Medulla oblongata (tissue), 1 donor: ENCODE results near the gene FBXL20.
"Not testable (repeated sequence)": the region's sequence is repeated elsewhere in the genome, so short reads cannot be mapped to it uniquely, and the experiment has no call there.

Experiments
- DNase-seq: peaks from one replicate; pipeline ENCODE4 v3.0.0-alpha.2; 2015; ENCODE audit errors: extremely low spot score

The FBXL20 gene

DNA sequence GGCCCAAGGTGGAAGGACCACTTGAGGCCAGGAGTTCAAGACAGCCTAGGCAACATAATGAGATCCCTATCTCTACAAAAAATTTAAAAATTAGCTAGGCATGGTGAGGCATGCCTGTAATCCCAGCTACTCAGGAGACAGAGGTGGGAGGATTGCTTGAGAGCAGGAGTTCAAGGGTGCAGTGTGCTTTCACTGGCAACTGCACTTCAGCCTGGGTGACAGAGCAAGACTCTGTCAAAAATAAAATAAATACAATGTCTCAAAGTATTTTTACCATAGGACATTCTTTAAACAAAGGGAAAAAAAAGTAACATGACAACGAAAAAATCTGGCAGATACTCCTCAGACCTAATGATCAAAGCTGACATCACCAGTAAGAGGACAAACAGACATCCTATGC lies 72.6 kb downstream of the FBXL20 start:
- no peak for DNase-seq

DNA sequence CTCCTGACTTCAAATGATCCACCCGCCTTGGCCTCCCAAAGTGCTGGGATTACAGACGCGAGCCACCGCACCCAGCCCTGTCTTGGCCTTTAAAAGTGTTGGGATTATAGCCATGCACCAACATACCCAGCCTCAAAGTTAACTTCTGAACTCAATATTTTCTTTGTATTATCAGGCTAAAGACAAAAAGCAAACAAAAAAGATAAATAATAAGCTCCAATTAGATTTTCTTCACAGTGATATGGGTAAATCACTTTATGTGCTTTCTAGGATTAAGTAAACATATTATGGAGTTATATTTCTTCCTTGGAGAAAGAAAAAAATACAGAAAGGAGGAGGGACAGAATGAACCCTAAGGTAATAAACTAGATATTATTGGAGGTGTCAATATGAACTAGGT lies 74.3 kb downstream of the FBXL20 start:
- no peak for DNase-seq

DNA sequence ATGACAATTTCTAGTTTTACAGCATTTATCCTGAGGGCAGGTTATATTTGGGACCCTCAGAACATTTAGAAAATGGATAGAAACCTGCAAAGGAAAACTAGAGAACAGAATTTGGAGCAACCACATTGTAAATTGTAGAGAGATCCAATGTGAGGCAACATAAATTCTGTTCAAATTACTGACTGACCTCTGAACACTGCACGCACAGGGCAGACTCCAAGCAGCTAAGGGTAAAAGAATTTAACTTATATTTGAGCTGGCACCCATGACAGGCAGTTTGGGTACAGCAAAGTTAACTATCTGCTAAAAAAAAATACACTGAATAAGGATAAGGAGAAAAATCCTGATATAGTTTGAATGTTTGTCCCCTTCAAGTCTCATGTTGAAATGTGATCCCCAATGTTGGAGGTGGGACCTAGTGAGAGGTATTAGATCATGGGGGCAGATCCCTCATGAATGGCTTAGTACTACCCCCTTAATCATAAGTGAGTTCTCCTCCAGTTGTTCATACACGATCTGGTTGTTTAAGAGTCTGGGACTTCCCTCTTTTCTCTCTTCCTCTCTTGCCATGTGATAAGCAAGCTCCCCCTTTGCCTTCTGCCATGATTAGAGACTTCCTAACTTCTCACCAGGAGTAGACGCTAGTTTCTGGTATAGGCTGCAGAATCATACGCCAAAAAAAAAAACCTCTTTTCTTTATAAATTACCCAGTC lies 75.7 kb downstream of the FBXL20 start:
- DNase-seq: peak; percentile 69

DNA sequence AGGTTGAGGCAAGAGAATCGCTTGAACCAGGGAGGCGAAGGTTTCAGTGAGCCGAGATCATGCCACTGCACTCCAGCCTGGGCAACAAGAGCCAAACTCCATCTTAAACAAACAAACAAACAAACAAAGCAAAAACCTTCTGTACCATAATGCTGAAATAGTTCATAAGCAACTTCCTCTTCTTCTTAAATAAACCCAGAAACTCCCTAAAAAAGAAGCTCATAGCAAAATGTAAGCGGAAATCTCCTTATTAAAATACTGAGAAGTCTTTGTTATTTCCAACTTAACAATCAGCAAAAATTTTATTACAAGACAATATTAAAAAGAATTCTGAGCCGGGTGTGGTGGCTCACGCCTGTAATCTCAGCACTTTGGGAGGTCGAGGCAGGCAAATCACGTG lies 82.8 kb downstream of the FBXL20 start:
- DNase-seq: no peak

DNA sequence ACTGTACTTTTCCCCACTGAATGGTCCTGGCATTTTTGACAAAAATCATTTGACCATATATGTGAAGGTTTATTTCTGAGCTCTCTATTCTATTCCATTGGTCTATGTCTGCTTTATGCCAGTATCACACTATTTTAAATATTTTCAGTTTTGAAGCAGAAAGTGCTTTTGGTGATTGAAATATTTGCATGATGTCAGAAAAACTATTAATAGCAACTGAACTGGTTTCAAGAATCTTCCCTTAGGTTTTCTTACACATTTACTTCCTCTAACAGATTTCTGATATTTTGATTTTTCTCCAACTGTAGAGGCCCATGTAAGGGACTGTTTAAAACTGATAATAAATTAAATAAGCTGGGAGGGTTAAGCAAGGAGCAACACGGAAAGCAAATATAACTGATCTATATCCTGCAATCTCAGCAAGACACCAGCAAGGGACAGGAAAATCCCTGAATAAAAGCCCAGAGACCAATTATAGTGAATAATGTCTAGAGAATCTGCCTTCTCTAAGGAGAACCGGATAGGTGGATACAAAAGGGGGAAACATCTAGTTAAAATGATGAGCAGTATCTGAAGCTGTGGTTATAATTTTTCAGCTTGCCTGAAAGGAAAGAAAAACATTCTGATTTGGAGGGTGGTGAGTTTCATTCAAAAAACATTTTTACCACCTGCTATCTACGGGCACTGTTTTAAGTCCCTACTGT lies 94.8 kb downstream of the FBXL20 start:
- DNase-seq: no peak

DNA sequence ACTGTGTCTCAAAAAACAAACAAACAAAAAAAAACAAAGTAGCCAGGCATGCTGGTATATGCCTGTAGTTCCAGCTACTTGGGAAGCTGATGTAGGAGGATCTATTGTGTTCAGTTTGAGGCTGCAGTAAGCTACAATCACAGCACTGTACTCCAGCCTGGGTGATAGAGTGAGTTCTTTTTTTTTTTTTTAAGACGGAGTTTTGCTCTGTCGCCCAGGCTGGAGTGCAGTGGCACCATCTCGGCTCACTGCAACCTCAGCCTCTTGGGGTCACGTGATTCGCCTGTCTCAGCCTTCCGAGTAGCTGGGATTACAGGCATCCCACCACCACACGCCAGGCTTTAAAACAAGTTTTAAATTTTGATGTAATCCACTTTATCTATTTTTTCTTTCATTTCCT lies 95.4 kb downstream of the FBXL20 start:
- no peak for DNase-seq

DNA sequence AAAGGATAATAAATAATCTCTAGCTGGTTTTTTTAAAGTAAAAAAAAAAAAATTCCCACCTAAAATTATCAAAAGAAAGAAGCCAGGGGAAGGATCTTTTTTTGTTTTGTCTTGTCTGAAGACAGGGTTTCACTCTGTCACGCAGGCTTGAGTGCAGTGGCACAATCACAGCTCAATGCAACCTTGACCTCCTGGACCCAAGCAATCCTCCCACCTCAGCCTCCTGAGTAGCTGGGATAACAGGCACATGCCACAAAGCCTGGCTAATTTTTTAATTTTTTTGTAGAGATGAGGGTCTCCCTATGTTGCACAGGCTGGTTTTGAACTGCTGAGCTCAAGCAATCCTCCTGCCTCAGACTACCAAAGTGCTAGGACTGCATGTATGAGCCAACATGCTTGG lies 97.2 kb downstream of the FBXL20 start:
- no peak for DNase-seq

DNA sequence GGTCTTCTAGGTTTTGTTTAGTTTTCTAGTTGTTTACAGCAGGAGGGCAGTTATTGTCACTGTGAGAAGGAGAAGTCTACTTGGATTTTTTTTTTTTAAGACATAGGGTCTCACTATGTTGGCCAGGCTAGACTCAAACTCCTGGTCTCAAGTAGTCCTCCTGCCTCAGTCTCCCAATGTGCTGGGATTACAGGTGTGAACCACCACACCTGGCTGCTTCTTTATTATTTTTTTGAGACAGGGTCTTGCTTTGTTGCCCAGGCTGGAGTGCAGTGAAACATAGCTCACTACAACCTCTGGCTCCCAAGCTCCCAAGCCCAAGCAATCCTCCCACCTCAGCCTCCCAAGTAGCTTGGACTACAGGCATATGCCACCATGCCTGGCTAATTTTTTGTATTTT lies 107.4 kb downstream of the FBXL20 start:
- DNase-seq: no peak

DNA sequence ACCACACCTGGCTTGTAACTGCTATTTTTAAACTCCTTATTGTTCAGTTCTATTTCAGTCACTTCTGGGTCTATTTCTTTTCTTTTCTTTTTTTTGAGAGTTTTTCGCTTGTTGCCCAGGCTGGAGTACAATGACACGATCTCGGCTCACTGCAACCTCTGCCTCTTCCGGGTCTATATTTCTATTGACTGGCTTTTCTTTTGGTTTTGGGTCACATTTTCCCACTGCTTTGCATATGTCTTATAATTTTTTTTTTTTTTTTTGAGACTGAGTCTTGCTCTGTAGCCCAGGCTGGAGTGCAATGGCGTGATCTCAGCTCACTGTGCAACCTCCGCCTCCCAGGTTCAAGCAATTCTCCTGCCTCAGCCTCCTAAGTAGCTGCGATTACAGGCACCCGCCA lies 108.9 kb downstream of the FBXL20 start:
- not testable (repeated sequence) for DNase-seq

DNA sequence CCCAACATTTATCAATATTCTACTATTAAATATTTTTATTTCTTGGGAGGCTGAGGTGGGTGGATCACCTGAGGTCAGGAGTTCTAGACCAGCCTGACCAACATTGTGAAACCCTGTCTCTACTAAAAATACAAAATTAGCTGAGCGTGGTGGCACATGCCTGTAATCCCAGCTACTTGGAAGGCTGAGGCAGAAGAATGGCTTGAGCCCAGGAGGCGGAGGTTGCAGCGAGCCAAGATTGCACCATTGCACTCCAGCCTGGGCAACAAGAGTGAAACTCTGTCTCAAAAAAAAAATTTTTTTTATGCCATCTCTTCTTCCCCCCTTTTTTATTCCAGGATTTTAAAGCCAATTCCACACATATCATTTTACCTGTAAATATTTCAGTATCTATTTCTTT lies 114.9 kb downstream of the FBXL20 start:
- not testable (repeated sequence) for DNase-seq

DNA sequence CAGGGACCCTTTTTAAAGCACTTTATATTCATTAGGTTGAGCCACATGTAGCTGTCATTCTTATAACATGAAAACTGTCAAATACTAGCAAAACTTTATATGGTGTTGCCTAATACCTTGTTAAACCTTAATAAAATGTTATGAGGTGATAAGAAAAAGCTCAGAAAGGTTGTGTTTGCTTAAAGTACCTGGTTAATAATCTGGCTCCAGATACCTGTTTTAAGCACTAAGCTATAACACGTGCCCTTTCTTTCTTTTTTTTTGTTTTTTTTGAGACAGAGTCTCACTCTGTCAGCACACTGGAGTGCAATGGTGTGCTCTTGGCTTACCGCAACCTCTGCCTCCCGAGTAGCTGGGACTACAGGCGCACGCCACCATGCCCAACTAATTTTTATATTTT lies 116.7 kb downstream of the FBXL20 start:
- DNase-seq: no peak

DNA sequence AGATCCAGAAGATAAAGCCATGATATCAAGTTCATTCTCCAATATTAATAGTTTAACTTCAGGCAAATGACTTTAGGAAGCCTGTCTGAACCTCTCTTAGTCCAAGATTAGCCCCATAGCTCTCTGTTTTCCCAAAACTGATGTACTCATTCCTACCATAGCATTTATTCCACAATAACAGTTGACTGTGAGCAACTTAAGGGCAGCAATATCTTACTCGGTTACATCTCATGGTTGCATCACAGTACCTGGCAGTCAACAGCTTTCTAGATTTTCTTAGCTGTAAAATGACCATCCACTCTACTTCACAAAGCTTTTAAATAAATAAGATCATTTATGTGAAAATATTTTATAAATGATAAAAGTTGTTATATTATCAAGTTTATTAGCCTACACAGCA lies 117.5 kb downstream of the FBXL20 start:
- DNase-seq: no peak

DNA sequence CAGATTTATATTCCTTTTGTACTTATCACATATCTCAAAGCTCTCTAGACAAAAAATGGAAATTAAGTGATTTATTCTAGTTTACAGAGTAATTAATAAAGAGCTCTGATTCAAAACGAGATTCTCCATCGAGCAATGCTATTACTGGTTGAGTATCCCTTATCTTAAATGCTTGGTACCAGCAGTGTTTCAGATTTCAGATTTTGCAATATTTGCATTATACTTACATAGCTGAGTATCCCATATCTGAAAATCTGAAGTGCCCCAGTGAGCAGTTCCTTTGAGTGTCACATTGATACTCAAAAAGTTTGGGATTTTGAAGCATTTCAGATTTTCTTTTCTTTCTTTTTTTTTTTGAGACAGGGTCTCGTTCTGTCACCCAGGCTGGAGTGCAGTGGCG lies 118.3 kb downstream of the FBXL20 start:
- DNase-seq: no peak

DNA sequence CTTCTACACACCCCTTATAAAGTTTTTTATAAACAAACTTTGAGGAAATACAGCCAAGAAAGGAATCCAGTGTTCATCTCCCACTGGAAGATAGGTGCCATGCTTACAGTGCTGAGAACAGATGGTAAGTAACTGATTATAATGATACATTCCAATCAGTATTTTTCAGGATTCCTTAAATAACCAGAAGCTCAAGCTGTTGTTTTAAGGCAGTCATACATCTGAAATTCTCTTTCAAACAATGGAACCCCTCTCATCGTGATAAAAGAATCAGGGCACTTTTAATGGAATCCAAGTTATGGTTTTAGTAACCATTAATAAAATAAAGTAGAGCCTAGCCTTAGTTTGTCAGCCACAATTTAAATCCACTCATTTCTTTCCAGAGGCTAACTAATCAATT lies 119.6 kb downstream of the FBXL20 start:
- no peak for DNase-seq

DNA sequence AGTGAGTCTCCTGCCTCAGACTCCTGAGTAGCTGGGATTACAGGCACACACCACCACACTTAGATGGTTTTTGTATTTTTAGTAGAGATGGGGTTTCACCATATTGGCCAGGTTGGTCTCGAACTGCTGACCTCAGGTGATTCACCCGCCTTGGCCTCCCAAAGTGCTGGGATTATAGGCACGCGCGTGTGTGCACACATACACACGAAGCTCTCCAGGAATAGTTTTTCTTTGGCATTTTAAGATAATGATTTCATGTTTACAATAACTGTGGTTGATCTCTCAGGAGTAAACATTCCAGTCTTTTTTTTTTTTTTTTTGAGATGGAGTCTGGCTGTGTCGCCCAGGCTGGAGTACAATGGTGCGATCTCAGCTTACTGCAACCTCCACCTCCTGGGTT lies 123.2 kb downstream of the FBXL20 start:
- not testable (repeated sequence) for DNase-seq

DNA sequence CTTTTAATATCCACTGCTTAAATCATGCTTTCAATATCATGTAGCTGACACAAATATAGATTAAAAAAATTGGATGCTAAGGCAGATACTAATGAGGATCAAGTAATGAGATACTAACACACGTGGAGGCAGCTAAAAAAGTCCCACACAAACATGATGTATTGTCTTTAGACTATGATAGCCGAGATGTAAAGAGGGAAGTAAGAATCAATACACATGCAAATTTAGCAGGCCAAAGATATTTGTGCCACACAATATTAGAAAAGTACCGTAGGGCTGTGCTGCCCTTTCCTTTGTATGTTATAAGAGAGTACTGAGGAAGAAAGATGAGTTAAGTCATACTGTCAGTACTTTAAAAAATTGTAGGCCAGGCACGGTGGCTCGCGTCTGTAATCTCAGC lies 124.3 kb downstream of the FBXL20 start:
- DNase-seq: no peak

DNA sequence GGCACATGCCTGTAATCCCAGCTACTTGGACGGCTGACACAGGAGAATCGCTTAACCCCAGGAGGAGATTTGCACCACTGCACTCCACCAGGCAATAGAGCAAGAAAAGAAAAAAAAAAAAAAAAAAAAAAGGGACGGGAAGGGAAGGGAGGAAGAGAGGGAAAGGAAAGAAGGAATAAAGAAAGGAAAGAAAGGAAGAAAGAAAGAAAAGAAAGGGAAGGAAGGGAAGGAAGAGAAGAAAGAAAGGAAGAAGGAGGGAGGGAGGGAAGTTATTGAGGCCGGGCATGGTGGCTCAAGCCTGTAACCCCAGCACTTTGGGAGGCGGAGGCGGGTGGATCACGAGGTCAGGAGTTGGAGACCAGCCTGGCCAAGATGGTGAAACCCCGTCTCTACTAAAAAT lies 125.3 kb downstream of the FBXL20 start:
- no peak for DNase-seq

DNA sequence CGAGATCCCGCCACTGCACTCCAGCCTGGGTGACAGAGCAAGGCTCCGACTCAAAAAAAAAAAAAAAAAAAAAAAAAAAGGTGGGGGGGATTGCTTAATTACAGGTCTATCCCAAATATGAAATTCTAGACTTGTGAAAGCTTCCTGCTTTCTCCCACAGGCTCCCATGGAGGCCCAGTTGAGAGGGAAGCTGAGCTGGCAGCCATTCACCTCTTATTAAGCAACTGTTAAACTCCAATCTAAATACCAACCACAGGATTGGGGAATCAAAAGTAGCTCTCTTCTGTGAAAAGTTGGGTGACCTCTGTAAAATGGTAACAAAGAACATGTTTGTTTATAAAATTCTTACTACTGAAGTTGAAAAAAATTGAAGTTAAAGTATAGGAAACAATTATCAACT lies 129.9 kb downstream of the FBXL20 start:
- no peak for DNase-seq

DNA sequence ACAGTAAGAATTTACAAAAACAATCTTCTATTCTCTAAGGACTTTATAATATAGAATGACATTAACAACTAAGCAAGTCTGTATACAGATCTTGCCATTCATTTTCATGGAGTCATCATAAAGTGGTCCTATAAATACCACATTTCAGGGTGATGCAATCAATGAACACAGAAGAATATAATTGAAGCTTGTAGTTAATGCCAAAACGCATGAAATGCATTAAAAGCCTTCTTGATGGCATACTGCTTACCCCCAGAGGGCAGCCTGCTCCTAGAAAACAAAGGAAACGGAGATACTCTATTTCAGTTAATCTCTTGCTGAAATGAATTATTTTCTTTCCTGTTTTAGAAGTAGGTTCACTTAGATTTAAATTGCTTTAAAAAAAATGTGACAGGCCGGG lies 130.5 kb downstream of the FBXL20 start:
- peak; percentile 21 for DNase-seq

DNA sequence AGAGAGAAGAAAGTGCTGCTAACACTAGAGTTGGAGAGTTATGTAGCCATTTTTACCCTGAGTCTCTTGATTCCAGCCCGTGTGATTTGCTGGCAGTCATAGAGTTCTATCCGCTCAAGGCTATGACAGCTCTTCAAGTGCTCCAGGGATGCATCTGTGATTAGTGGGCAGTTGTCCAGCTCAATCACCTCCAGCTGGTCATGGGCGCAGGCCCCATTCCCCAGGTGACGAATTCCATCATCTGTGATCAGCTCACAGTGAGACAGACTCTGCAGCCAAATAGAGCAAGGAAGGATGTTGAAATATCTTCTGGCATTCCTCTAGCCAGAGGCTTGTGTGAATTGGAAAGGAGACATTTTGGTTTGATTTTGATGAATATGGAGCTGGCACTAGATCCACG lies 137.3 kb downstream of the FBXL20 start:
- DNase-seq: no peak

DNA sequence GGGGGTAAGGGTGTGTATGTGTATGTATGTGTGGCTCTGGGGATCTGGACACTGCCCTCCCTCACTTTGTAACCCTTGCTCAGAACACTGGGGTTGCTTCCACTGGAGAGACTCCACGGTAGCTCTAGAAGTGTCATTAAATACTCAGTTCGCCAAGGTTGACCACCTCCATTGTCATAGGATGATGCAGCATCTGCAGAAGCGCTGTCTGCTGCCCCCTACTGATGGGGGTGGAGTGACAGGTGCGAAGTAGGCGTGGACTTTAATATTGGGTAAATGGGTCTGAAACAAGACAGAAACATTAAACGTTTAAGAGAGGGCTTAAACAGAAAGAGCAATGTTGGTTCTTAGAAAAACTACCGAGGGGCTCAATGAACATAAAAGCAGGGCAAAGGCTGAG lies 140.1 kb downstream of the FBXL20 start:
- DNase-seq: no peak

DNA sequence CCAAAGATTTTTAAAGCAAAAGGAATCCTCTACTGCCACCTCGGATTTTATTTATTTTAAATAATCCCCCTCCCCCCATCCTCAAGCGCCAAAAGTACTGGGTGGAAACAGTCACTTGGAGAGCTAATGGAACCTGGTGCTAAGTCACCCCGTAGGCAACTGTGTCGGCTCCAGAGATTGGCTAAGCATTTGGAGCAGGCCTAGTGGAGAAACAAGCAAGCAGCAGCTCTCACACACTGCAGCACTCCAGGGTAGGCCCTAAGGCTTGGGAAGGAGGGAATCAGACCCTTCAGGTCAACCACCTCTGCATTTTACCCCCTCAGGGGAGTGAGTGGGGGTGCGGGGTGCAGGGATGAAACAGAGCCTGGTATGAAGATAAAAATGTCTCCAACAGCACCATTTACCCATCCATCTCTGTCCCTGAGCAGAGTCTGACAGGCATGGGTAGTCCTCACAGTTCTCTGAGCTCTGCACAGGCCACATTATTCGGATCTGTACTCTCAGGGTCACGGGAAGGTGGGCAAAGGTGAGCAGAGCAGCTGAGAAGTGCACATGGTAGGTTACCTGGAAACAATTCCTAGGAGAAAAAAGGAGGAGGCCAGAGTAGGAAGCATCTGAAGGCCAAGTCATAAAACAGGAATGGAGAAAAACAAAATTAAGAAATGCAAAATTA lies 148.5 kb downstream of the FBXL20 start:
- no peak for DNase-seq

DNA sequence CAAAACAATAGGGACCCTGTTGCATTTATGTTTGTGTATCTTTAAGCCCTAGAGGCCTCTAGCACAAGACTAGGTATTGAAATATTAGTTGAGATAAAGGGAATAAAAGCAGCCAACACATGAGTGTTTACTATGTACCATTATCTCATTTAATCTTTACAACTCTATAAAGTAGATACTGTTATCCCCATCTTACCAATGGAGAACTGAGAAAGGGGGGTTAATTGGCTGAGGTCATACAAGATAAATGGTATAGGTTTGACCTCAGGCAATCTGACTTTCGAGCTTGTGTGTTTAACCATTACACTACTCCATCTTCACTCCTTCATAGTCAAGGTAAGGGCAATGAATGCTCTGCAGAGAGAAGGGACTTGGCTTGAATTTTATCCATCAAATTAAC lies 149.4 kb downstream of the FBXL20 start:
- DNase-seq: no peak
